GM12875 (cell line): ENCODE measurements around the gene ITPR3.
A peak's percentile ranks its signal among the peaks of the same experiment; 100 is the strongest.

ENCODE experiments used
- H3K4me3 ChIP-seq: one replicate; pipeline ENCODE4 v1.5.1; 2011; ENCODE audit warnings: low read depth, low read length, control low read depth
- CTCF ChIP-seq: IDR thresholded peaks from 2 replicates; pipeline ENCODE4 v1.5.1; 2011; ENCODE audit warnings: low read depth, mild to moderate bottlenecking, control low read depth, inconsistent platforms, low read length, moderate library complexity, borderline replicate concordance; ENCODE audit not compliant: insufficient read depth

ITPR3 gene

GRCh38 chr6:33621711-33622388, 728 bp downstream of the ITPR3 start:
- no peak for TF ChIP-seq CTCF

GRCh38 chr6:33622456-33623431, 1.6 kb downstream of the ITPR3 start:
- peak overlapping the region; percentile 64 for H3K4me3 ChIP-seq
- TF ChIP-seq CTCF = no peak

More at GRCh38 chr6:33621711-33622388, 728 bp downstream of the ITPR3 start:
- H3K4me3 ChIP-seq = peak overlapping the region; percentile 64

- no peak overlapping the region for H3K4me3 ChIP-seq
- TF ChIP-seq CTCF = no peak
Observed at GRCh38 chr6:33623895-33624381, 2.8 kb downstream of the ITPR3 start.

- TF ChIP-seq CTCF = no peak
- no peak overlapping the region for H3K4me3 ChIP-seq
Observed at GRCh38 chr6:33624856-33625255, 3.7 kb downstream of the ITPR3 start.

- no peak overlapping the region for H3K4me3 ChIP-seq
- no peak for TF ChIP-seq CTCF
Observed at GRCh38 chr6:33627876-33628275, 6.8 kb downstream of the ITPR3 start.

- no peak for TF ChIP-seq CTCF
- H3K4me3 ChIP-seq = no peak overlapping the region
Observed at GRCh38 chr6:33628401-33628964, 7.4 kb downstream of the ITPR3 start.
